Prostate gland (tissue), 2 donors: ENCODE measurements around the gene OTOF.

Experiments
- POLR2A ChIP-seq: fragments of 450-650 bp; IDR thresholded peaks from one replicate; pipeline ENCODE4 v1.6.1; 2016; ENCODE audit warnings: antibody characterized with exemption, mild to moderate bottlenecking
- POLR2AphosphoS5 ChIP-seq: sonication (generic); formaldehyde crosslinking; IDR thresholded peaks from one replicate; pipeline ENCODE4 v1.6.1; 2017; ENCODE audit warnings: antibody characterized with exemption
- TF ChIP-seq, protein P1 (sequence below), 4 experiments: fragments of 200-600 bp in 2 of 4; fragments of 450-650 bp in 2 of 4; sonication (generic) in 2 of 4; IDR thresholded peaks; 1 replicate in 3 of 4; 2 replicates in 1 of 4; pipeline ENCODE4 v1.5.1; 2016 to 2019; ENCODE audit warnings: antibody characterized with exemption in 4 of 4, mild to moderate bottlenecking in 2 of 4, moderate library complexity in 2 of 4

DNA sequence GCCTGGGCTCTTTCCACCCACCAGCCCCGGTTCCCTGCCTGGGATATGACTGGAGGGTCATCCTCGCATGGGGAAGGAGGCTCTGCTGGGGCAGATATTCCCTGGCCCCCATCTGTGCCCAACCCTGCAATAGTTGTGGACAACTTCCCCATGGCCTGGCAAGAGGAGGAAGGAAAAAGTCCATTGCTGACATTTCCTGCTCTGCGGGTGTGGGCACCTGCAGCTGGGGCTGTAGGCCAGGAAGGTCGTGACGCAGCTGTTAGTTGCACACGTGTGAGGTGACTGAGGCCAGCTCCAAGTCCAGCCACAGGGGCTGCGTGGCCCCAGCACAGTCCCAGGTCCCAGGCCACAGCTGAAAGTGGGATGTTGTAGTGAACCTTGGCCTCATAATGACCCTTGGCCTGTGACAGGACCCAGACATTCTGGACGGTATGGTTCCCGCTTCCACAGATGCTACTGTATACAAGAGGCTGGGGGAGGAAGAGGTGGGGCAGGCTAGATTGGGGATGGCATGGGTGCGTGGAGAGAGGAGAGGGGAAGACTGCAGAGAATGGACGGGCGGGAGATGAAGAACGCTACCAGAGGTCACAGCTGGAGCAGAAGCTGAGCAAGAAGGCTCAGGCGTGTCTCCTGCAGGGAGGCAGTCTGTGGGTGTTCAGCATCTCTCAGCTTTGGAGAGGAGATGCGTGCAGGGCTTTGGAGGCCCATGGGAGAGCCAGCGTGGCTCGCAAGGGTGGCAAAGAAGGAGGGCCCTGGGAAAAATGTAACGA is 22.1 kb downstream of the OTOF start:
- no peak for TF ChIP-seq POLR2A
- TF ChIP-seq, protein P1, sequence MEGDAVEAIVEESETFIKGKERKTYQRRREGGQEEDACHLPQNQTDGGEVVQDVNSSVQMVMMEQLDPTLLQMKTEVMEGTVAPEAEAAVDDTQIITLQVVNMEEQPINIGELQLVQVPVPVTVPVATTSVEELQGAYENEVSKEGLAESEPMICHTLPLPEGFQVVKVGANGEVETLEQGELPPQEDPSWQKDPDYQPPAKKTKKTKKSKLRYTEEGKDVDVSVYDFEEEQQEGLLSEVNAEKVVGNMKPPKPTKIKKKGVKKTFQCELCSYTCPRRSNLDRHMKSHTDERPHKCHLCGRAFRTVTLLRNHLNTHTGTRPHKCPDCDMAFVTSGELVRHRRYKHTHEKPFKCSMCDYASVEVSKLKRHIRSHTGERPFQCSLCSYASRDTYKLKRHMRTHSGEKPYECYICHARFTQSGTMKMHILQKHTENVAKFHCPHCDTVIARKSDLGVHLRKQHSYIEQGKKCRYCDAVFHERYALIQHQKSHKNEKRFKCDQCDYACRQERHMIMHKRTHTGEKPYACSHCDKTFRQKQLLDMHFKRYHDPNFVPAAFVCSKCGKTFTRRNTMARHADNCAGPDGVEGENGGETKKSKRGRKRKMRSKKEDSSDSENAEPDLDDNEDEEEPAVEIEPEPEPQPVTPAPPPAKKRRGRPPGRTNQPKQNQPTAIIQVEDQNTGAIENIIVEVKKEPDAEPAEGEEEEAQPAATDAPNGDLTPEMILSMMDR (IDR thresholded peaks at IDR 0.05), result no peak
- no peak for TF ChIP-seq POLR2AphosphoS5
